Measurements from ENCODE around the gene ADH5.

Gene ADH5

GRCh38 chr4:99088481-99089365 lies at the start of gene ADH5:
Gene ADH5, minus strand, starts transcription at chr4:99088788. Its CDS starts 88 bp downstream, at chr4:99088700.
- Histone ChIP-seq H3K4me3 (ENCODE audit: low read depth, low read length) (peak within 1 kb of the TSS; percentile 87), H3K36me3 (ENCODE audit: control insufficient read depth in 2 of 2, insufficient read depth in 1 of 2, low read length in 2 of 2) (peaks cover 0 to 20% of the 10 kb centered on the region in 2 experiments; a peak in 1 of 3 replicates), H3K27ac (ENCODE audit: extremely low read depth, low read depth, low read length) (peak within 1 kb of the TSS; percentile 42; the same call in 1 of the 2 replicates), H3K9me3 (ENCODE audit: control insufficient read depth, insufficient read depth, low read depth, low read length) (no peaks in the 10 kb centered on the region), H3K4me1 (ENCODE audit: control insufficient read depth, insufficient read depth, low read length) (no peaks in the 10 kb centered on the region)
- POLR2A ChIA-PET, result interaction anchor here (0.6 to 2.0 kb wide), 8 partner anchors 7 to 159 kb away, joined by 3 to 17 read pairs (median 3); partner anchors contain the start of gene METAP1
- CTCF ChIA-PET, result interaction anchor here (0.7 to 1.2 kb wide), 2 partner anchors 33 to 69 kb away, joined by 3 read pairs; no protein-coding TSS in a partner anchor
- TF ChIP-seq ZNF146 (tag by site-specific recombination; IDR thresholded peaks at IDR 0.05), result no peak
- no peak for TF ChIP-seq ZNF626 (tag by site-specific recombination; IDR thresholded peaks at IDR 0.05)
- TF ChIP-seq, protein P1, sequence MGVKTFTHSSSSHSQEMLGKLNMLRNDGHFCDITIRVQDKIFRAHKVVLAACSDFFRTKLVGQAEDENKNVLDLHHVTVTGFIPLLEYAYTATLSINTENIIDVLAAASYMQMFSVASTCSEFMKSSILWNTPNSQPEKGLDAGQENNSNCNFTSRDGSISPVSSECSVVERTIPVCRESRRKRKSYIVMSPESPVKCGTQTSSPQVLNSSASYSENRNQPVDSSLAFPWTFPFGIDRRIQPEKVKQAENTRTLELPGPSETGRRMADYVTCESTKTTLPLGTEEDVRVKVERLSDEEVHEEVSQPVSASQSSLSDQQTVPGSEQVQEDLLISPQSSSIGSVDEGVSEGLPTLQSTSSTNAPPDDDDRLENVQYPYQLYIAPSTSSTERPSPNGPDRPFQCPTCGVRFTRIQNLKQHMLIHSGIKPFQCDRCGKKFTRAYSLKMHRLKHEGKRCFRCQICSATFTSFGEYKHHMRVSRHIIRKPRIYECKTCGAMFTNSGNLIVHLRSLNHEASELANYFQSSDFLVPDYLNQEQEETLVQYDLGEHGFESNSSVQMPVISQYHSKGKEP (tag by site-specific recombination; IDR thresholded peaks at IDR 0.05), result no peak
- TF ChIP-seq, protein P2, sequence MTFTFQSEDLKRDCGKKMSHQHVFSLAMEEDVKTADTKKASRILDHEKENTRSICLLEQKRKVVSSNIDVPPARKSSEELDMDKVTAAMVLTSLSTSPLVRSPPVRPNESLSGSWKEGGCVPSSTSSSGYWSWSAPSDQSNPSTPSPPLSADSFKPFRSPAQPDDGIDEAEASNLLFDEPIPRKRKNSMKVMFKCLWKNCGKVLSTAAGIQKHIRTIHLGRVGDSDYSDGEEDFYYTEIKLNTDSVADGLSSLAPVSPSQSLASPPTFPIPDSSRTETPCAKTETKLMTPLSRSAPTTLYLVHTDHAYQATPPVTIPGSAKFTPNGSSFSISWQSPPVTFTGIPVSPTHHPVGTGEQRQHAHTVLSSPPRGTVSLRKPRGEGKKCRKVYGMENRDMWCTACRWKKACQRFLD (tag by site-specific recombination; IDR thresholded peaks at IDR 0.05), result no peak
- TF ChIP-seq, protein P3, sequence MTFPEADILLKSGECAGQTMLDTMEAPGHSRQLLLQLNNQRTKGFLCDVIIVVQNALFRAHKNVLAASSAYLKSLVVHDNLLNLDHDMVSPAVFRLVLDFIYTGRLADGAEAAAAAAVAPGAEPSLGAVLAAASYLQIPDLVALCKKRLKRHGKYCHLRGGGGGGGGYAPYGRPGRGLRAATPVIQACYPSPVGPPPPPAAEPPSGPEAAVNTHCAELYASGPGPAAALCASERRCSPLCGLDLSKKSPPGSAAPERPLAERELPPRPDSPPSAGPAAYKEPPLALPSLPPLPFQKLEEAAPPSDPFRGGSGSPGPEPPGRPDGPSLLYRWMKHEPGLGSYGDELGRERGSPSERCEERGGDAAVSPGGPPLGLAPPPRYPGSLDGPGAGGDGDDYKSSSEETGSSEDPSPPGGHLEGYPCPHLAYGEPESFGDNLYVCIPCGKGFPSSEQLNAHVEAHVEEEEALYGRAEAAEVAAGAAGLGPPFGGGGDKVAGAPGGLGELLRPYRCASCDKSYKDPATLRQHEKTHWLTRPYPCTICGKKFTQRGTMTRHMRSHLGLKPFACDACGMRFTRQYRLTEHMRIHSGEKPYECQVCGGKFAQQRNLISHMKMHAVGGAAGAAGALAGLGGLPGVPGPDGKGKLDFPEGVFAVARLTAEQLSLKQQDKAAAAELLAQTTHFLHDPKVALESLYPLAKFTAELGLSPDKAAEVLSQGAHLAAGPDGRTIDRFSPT (tag by site-specific recombination; IDR thresholded peaks at IDR 0.05), result no peak
- TF ChIP-seq ZNF311 (tag by site-specific recombination; IDR thresholded peaks at IDR 0.05; ENCODE audit: borderline replicate concordance), result no peak
- no peak for TF ChIP-seq ZNF112 (tag by site-specific recombination; IDR thresholded peaks at IDR 0.05)
- TF ChIP-seq MZF1 (tag by site-specific recombination; IDR thresholded peaks at IDR 0.05; ENCODE audit: borderline replicate concordance), result no peak
- TF ChIP-seq ZNF830 (tag by site-specific recombination; IDR thresholded peaks at IDR 0.05; ENCODE audit: low read depth), result no peak
- peak; percentile 80 for TF ChIP-seq KLF9 (tag by site-specific recombination; IDR thresholded peaks at IDR 0.05; ENCODE audit: low read depth)
- TF ChIP-seq ZBTB49 (tag by site-specific recombination; IDR thresholded peaks at IDR 0.05; ENCODE audit: low read depth), result no peak
- TF ChIP-seq ZBTB11 (tag by site-specific recombination; conservative IDR thresholded peaks at IDR 0.05; ENCODE audit: low read depth), result peak; percentile 92
- no peak for TF ChIP-seq ZNF488 (tag by site-specific recombination; IDR thresholded peaks at IDR 0.05)
- TF ChIP-seq ZNF341 (tag by site-specific recombination; IDR thresholded peaks at IDR 0.05; ENCODE audit: low read depth), result no peak; the same call in 1 of the 2 replicates
- no peak for TF ChIP-seq ZNF157 (tag by site-specific recombination; IDR thresholded peaks at IDR 0.05)
- TF ChIP-seq FEZF1 (tag by site-specific recombination; IDR thresholded peaks at IDR 0.05), result no peak
- no peak for TF ChIP-seq ZFP41 (tag by site-specific recombination; IDR thresholded peaks at IDR 0.05; ENCODE audit: borderline replicate concordance)
- TF ChIP-seq ZFP3 (tag by site-specific recombination; IDR thresholded peaks at IDR 0.05; ENCODE audit: low read depth), result 0 out of 2 replicates have a peak, but pooled peaks have one; percentile 8
- no peak for TF ChIP-seq ZNF140 (tag by site-specific recombination; IDR thresholded peaks at IDR 0.05)
- peak; percentile 44; the same call in 1 of the 2 replicates for TF ChIP-seq ZNF335 (tag by site-specific recombination; conservative IDR thresholded peaks at IDR 0.05)
- TF ChIP-seq, protein P4, sequence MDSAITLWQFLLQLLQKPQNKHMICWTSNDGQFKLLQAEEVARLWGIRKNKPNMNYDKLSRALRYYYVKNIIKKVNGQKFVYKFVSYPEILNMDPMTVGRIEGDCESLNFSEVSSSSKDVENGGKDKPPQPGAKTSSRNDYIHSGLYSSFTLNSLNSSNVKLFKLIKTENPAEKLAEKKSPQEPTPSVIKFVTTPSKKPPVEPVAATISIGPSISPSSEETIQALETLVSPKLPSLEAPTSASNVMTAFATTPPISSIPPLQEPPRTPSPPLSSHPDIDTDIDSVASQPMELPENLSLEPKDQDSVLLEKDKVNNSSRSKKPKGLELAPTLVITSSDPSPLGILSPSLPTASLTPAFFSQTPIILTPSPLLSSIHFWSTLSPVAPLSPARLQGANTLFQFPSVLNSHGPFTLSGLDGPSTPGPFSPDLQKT (IDR thresholded peaks at IDR 0.05; ENCODE audit: borderline replicate concordance, low read depth, low read length), result no peak
- 0 out of 2 replicates have a peak, but pooled peaks have one; percentile 44 for TF ChIP-seq KLF1 (tag by site-specific recombination; IDR thresholded peaks at IDR 0.05)
